ENCODE measurements around the gene SMIM10L1. TPM values are rescaled to one million over a fixed set of nuclear protein-coding genes. Genes with fewer than 3 reads are reported as not detected.

SMIM10L1 gene
- total RNA-seq, 6 experiments from 2014 or later, result 5.4 to 9.4 (median 6.3) TPM

GRCh38 chr12:11147420-11147819 is 23.6 kb upstream of the SMIM10L1 start:
- no peaks in the 10 kb centered on the region for H3K36me3 ChIP-seq
- TF ChIP-seq CTCF (IDR thresholded peaks at IDR 0.05) (no peak), POLR2A (IDR thresholded peaks at IDR 0.05) (no peak)
- H3K27ac ChIP-seq, result no peak overlapping the region
- intact Hi-C loops (cut with DNase I), result no loop called here
- H3K27me3 ChIP-seq, result no peaks in the 10 kb centered on the region
- no peaks in the 10 kb centered on the region for H3K4me1 ChIP-seq
- ATAC-seq (no peak), DNase-seq (no peak)
- H3K4me3 ChIP-seq, result no peak overlapping the region
- H3K9me3 ChIP-seq, result no peaks in the 10 kb centered on the region
- 88% methylated on average over 1 of the region's 1 CpG for WGBS (ENCODE audit: insufficient coverage, low coverage, low lambda C conversion rate, missing lambda C conversion rate)

GRCh38 chr12:11150832-11151231 is 20.2 kb upstream of the SMIM10L1 start:
- Histone ChIP-seq H3K27me3 (no peaks in the 10 kb centered on the region), H3K4me3 (no peak overlapping the region), H3K27ac (no peak overlapping the region), H3K36me3 (no peaks in the 10 kb centered on the region), H3K9me3 (no peaks in the 10 kb centered on the region), H3K4me1 (no peaks in the 10 kb centered on the region)
- TF ChIP-seq POLR2A (IDR thresholded peaks at IDR 0.05) (no peak), CTCF (IDR thresholded peaks at IDR 0.05) (no peak)
- ATAC-seq, result no peak
- no peak for DNase-seq
- 0% methylated on average over 1 of the region's 1 CpG for WGBS (ENCODE audit: insufficient coverage, low coverage, low lambda C conversion rate, missing lambda C conversion rate)
- intact Hi-C loops (cut with DNase I), result no loop called here

- 48% methylated on average over 2 of the region's 2 CpGs for WGBS (ENCODE audit: insufficient coverage, low coverage, low lambda C conversion rate, missing lambda C conversion rate)
- ATAC-seq (no peak), DNase-seq (no peak)
- Histone ChIP-seq H3K27me3 (no peaks in the 10 kb centered on the region), H3K27ac (no peak overlapping the region), H3K9me3 (no peaks in the 10 kb centered on the region), H3K36me3 (no peaks in the 10 kb centered on the region), H3K4me3 (no peak overlapping the region), H3K4me1 (no peaks in the 10 kb centered on the region)
- TF ChIP-seq POLR2A (IDR thresholded peaks at IDR 0.05), result no peak
- TF ChIP-seq CTCF (IDR thresholded peaks at IDR 0.05), result no peak
- intact Hi-C loops (cut with DNase I), result no loop called here
These were observed 18.3 kb upstream of the SMIM10L1 start for GRCh38 chr12:11152725-11153124.

GRCh38 chr12:11154400-11154925 is 16.5 kb upstream of the SMIM10L1 start:
- Histone ChIP-seq H3K27me3 (no peaks in the 10 kb centered on the region), H3K27ac (no peak overlapping the region), H3K9me3 (no peaks in the 10 kb centered on the region), H3K4me1 (no peaks in the 10 kb centered on the region), H3K36me3 (no peaks in the 10 kb centered on the region), H3K4me3 (no peak overlapping the region)
- TF ChIP-seq POLR2A (IDR thresholded peaks at IDR 0.05) (no peak), CTCF (IDR thresholded peaks at IDR 0.05) (no peak)
- ATAC-seq (no peak), DNase-seq (no peak)
- intact Hi-C loops (cut with DNase I), result no loop called here
- 90% methylated on average over 1 of the region's 1 CpG for WGBS (ENCODE audit: insufficient coverage, low coverage, low lambda C conversion rate, missing lambda C conversion rate)

All from right lobe of liver (tissue), 6 donors.